ENCODE measurements around the gene ZNF586. TPM values are rescaled to one million over a fixed set of nuclear protein-coding genes. Genes with fewer than 3 reads are reported as not detected.

ZNF586 gene
- total and polyA plus RNA-seq, 4 donors = 12.4 to 35.4 (median 27.2) TPM

Other genes with a start within 250 kb of the ZNF586 start
- gene ZNF549, start 242.3 kb upstream of the ZNF586 start, total RNA-seq = 10 to 100 TPM; 13.9 to 14.5 TPM
- gene ZNF549, start 242.3 kb upstream of the ZNF586 start, polyA plus RNA-seq (ENCODE audit: insufficient read length in 2 of 2) = 10 to 100 TPM; 12.6 to 17.2 TPM
- gene ZNF550, start 209.8 kb upstream of the ZNF586 start, total RNA-seq = 10 to 100 TPM; 11.1 to 16.8 TPM
- gene ZNF550, start 209.8 kb upstream of the ZNF586 start, polyA plus RNA-seq (ENCODE audit: insufficient read length in 2 of 2) = 10 to 100 TPM; 10.8 to 15.7 TPM
- gene ZNF416, start 190.8 kb upstream of the ZNF586 start, total RNA-seq = 10 to 100 TPM in 1 of 2 donors, 1 to 10 TPM in 1; 7.3 to 10.9 TPM
- gene ZNF416, start 190.8 kb upstream of the ZNF586 start, polyA plus RNA-seq (ENCODE audit: insufficient read length in 2 of 2) = 1 to 10 TPM; 6.2 to 7.5 TPM
- 10 to 100 TPM; 17.4 to 19.2 TPM for gene ZIK1, start 185.5 kb upstream of the ZNF586 start, total RNA-seq
- gene ZIK1, start 185.5 kb upstream of the ZNF586 start, polyA plus RNA-seq (ENCODE audit: insufficient read length in 2 of 2) = 10 to 100 TPM; 11.6 to 14.2 TPM
- gene ZNF530, start 169.8 kb upstream of the ZNF586 start, total RNA-seq = 1 to 10 TPM; 5.2 to 7.9 TPM
- 1 to 10 TPM; 5.7 to 7.1 TPM for gene ZNF530, start 169.8 kb upstream of the ZNF586 start, polyA plus RNA-seq (ENCODE audit: insufficient read length in 2 of 2)
- 10 to 100 TPM; 25.2 to 33.2 TPM for gene ZNF134, start 155.4 kb upstream of the ZNF586 start, total RNA-seq
- 10 to 100 TPM; 20.1 to 23.8 TPM for gene ZNF134, start 155.4 kb upstream of the ZNF586 start, polyA plus RNA-seq (ENCODE audit: insufficient read length in 2 of 2)
- gene ZNF211, start 136.5 kb upstream of the ZNF586 start, total RNA-seq = 10 to 100 TPM; 24.4 to 32.2 TPM
- gene ZNF211, start 136.5 kb upstream of the ZNF586 start, polyA plus RNA-seq (ENCODE audit: insufficient read length in 2 of 2) = 10 to 100 TPM; 36.7 to 39.9 TPM
- not detected for gene ZSCAN4, start 100.7 kb upstream of the ZNF586 start, total RNA-seq
- gene ZSCAN4, start 100.7 kb upstream of the ZNF586 start, polyA plus RNA-seq (ENCODE audit: insufficient read length in 2 of 2) = under 1 TPM in 1 of 2 donors, not detected in 1; 0.17 TPM
- 10 to 100 TPM; 12.8 to 13.1 TPM for gene ZNF551, start 87.7 kb upstream of the ZNF586 start, total RNA-seq
- 10 to 100 TPM; 11.4 to 14.3 TPM for gene ZNF551, start 87.7 kb upstream of the ZNF586 start, polyA plus RNA-seq (ENCODE audit: insufficient read length in 2 of 2)
- gene ZNF154, start 60.5 kb upstream of the ZNF586 start, total RNA-seq = 10 to 100 TPM; 18.9 to 24.7 TPM
- gene ZNF154, start 60.5 kb upstream of the ZNF586 start, polyA plus RNA-seq (ENCODE audit: insufficient read length in 2 of 2) = 10 to 100 TPM; 24.2 to 32.4 TPM
- 10 to 100 TPM; 17.8 to 27.8 TPM for gene ZNF671, start 42.1 kb upstream of the ZNF586 start, total RNA-seq
- 10 to 100 TPM; 21.2 to 23.4 TPM for gene ZNF671, start 42.1 kb upstream of the ZNF586 start, polyA plus RNA-seq (ENCODE audit: insufficient read length in 2 of 2)
- gene ZNF776, start 22.9 kb upstream of the ZNF586 start, total RNA-seq = 10 to 100 TPM; 34.2 to 40.1 TPM
- 10 to 100 TPM; 22.1 to 25.9 TPM for gene ZNF776, start 22.9 kb upstream of the ZNF586 start, polyA plus RNA-seq (ENCODE audit: insufficient read length in 2 of 2)
- 10 to 100 TPM in 1 of 2 donors, 1 to 10 TPM in 1; 5.6 to 10.1 TPM for gene ZNF552, start 45.2 kb downstream of the ZNF586 start, total RNA-seq
- 10 to 100 TPM in 1 of 2 donors, 1 to 10 TPM in 1; 3.4 to 11.6 TPM for gene ZNF552, start 45.2 kb downstream of the ZNF586 start, polyA plus RNA-seq (ENCODE audit: insufficient read length in 2 of 2)
- gene ZNF587B, start 60.6 kb downstream of the ZNF586 start, total RNA-seq = 10 to 100 TPM; 15.5 to 17.9 TPM
- 1 to 10 TPM; 4.8 to 7.9 TPM for gene ZNF587B, start 60.6 kb downstream of the ZNF586 start, polyA plus RNA-seq (ENCODE audit: insufficient read length in 2 of 2)
- gene ZNF587, start 80.2 kb downstream of the ZNF586 start, total RNA-seq = 10 to 100 TPM; 29.8 to 32.2 TPM
- gene ZNF587, start 80.2 kb downstream of the ZNF586 start, polyA plus RNA-seq (ENCODE audit: insufficient read length in 2 of 2) = 10 to 100 TPM; 20.4 to 33.5 TPM
- 10 to 100 TPM; 17.5 to 25.9 TPM for gene ZNF814, start 119.4 kb downstream of the ZNF586 start, total RNA-seq
- gene ZNF814, start 119.4 kb downstream of the ZNF586 start, polyA plus RNA-seq (ENCODE audit: insufficient read length in 2 of 2) = 10 to 100 TPM; 40.3 to 61.5 TPM
- 10 to 100 TPM; 29.0 to 35.6 TPM for gene ZNF417, start 146.9 kb downstream of the ZNF586 start, total RNA-seq
- gene ZNF417, start 146.9 kb downstream of the ZNF586 start, polyA plus RNA-seq (ENCODE audit: insufficient read length in 2 of 2) = 10 to 100 TPM; 19.5 to 35.6 TPM
- gene ZNF418, start 165.7 kb downstream of the ZNF586 start, total RNA-seq = 10 to 100 TPM; 27.4 to 28.7 TPM
- 10 to 100 TPM; 23.9 to 32.9 TPM for gene ZNF418, start 165.7 kb downstream of the ZNF586 start, polyA plus RNA-seq (ENCODE audit: insufficient read length in 2 of 2)
- 10 to 100 TPM; 11.1 to 12.3 TPM for gene ZNF256, start 178.0 kb downstream of the ZNF586 start, total RNA-seq
- 1 to 10 TPM; 7.4 to 8.9 TPM for gene ZNF256, start 178.0 kb downstream of the ZNF586 start, polyA plus RNA-seq (ENCODE audit: insufficient read length in 2 of 2)
- gene C19orf18, start 204.9 kb downstream of the ZNF586 start, total RNA-seq = 1 to 10 TPM in 1 of 2 donors, under 1 TPM in 1; 0.40 to 1.9 TPM
- gene C19orf18, start 204.9 kb downstream of the ZNF586 start, polyA plus RNA-seq (ENCODE audit: insufficient read length in 2 of 2) = 1 to 10 TPM; 1.1 to 4.8 TPM
- 10 to 100 TPM; 33.3 to 39.3 TPM for gene ZNF606, start 233.1 kb downstream of the ZNF586 start, total RNA-seq
- 10 to 100 TPM; 23.2 to 25.1 TPM for gene ZNF606, start 233.1 kb downstream of the ZNF586 start, polyA plus RNA-seq (ENCODE audit: insufficient read length in 2 of 2)